ENCODE measurements around the gene PRRT1B. TPM values are rescaled to one million over a fixed set of nuclear protein-coding genes. Genes with fewer than 3 reads are reported as not detected.

The PRRT1B gene
- total and polyA plus RNA-seq, 2 experiments from 2014 or later, result not detected

GRCh38 chr9:131593936-131594665, 48.8 kb downstream of the PRRT1B start:
- DNase-seq, result no peak
- Histone ChIP-seq H4K20me1 (ENCODE audit: insufficient read depth) (no peaks in the 10 kb centered on the region), H3K36me3 (ENCODE audit: low read depth) (no peaks in the 10 kb centered on the region), H3K27me3 (replicated peaks; ENCODE audit: insufficient read depth) (no peaks in the 10 kb centered on the region), H3K27ac (no peak overlapping the region), H3K9me2 (ENCODE audit: insufficient read depth) (no peaks in the 10 kb centered on the region), H3K4me3 (no peak overlapping the region), H3K9me3 (ENCODE audit: low read depth) (no peaks in the 10 kb centered on the region), H2AFZ (no peak overlapping the region), H3K4me2 (ENCODE audit: unreplicated experiment) (no peak overlapping the region), H3K9ac (no peak overlapping the region), H3K79me2 (ENCODE audit: insufficient read depth) (no peaks in the 10 kb centered on the region), H3F3A (ENCODE audit: insufficient read depth) (no peaks in the 10 kb centered on the region), H3K4me1 (ENCODE audit: insufficient read depth) (no peaks in the 10 kb centered on the region)
- in situ Hi-C loops (cut with MboI), result no loop called here
- WGBS, 2 experiments (ENCODE audit: low coverage in 1 of 2, low lambda C conversion rate in 2 of 2, missing lambda C conversion rate in 2 of 2), result 83 to 84% methylated on average over 20 to 21 of the region's 21 CpGs
- no peak for TF ChIP-seq EZH2phosphoT487 (IDR thresholded peaks at IDR 0.05; ENCODE audit: insufficient read depth, low read depth)

- Histone ChIP-seq H3K4me2 (ENCODE audit: unreplicated experiment) (no peak overlapping the region), H2AFZ (no peak overlapping the region), H3K4me3 (no peak overlapping the region), H3K27ac (no peak overlapping the region), H3K36me3 (ENCODE audit: low read depth) (no peaks in the 10 kb centered on the region), H3K9ac (no peak overlapping the region), H3K79me2 (ENCODE audit: insufficient read depth) (no peaks in the 10 kb centered on the region), H3K9me2 (ENCODE audit: insufficient read depth) (no peaks in the 10 kb centered on the region), H4K20me1 (ENCODE audit: insufficient read depth) (no peaks in the 10 kb centered on the region), H3K27me3 (replicated peaks; ENCODE audit: insufficient read depth) (no peaks in the 10 kb centered on the region), H3F3A (ENCODE audit: insufficient read depth) (no peaks in the 10 kb centered on the region), H3K9me3 (ENCODE audit: low read depth) (no peaks in the 10 kb centered on the region), H3K4me1 (ENCODE audit: insufficient read depth) (no peaks in the 10 kb centered on the region)
- in situ Hi-C loops (cut with MboI), result no loop called here
- 82 to 85% methylated on average over 20 of the region's 20 CpGs for WGBS, 2 experiments (ENCODE audit: low coverage in 1 of 2, low lambda C conversion rate in 2 of 2, missing lambda C conversion rate in 2 of 2)
- DNase-seq, result no peak
- TF ChIP-seq EZH2 (IDR thresholded peaks at IDR 0.05; ENCODE audit: insufficient read depth, poor library complexity, severe bottlenecking) (no peak), EZH2phosphoT487 (IDR thresholded peaks at IDR 0.05; ENCODE audit: insufficient read depth, low read depth) (no peak)
These were observed 49.8 kb downstream of the PRRT1B start for GRCh38 chr9:131594906-131595665.

- in situ Hi-C loops (cut with MboI), result no loop called here
- WGBS, 2 experiments (ENCODE audit: low coverage in 1 of 2, low lambda C conversion rate in 2 of 2, missing lambda C conversion rate in 2 of 2), result 87 to 90% methylated on average over 20 of the region's 20 CpGs
These were observed 50.5 kb downstream of the PRRT1B start for GRCh38 chr9:131595696-131596429.

GRCh38 chr9:131596430-131596743, 51.1 kb downstream of the PRRT1B start:
- in situ Hi-C loops (cut with MboI), result no loop called here
- WGBS, 2 experiments (ENCODE audit: low coverage in 1 of 2, low lambda C conversion rate in 2 of 2, missing lambda C conversion rate in 2 of 2), result 89 to 95% methylated on average over 4 of the region's 4 CpGs
- H3K4me2 ChIP-seq (ENCODE audit: unreplicated experiment), result no peak overlapping the region

More at GRCh38 chr9:131595696-131596429, 50.5 kb downstream of the PRRT1B start:
- H3K4me1 ChIP-seq (ENCODE audit: insufficient read depth), result no peaks in the 10 kb centered on the region
- TF ChIP-seq EZH2 (IDR thresholded peaks at IDR 0.05; ENCODE audit: insufficient read depth, poor library complexity, severe bottlenecking), result no peak
- TF ChIP-seq EZH2phosphoT487 (IDR thresholded peaks at IDR 0.05; ENCODE audit: insufficient read depth, low read depth), result no peak
- H3K4me3 ChIP-seq, result no peak overlapping the region
- H3K9me3 ChIP-seq (ENCODE audit: low read depth), result no peaks in the 10 kb centered on the region
- H2AFZ ChIP-seq, result no peak overlapping the region
- H3F3A ChIP-seq (ENCODE audit: insufficient read depth), result no peaks in the 10 kb centered on the region
- DNase-seq, result no peak
- no peak overlapping the region for H3K9ac ChIP-seq
- H3K79me2 ChIP-seq (ENCODE audit: insufficient read depth), result no peaks in the 10 kb centered on the region
- no peak overlapping the region for H3K4me2 ChIP-seq (ENCODE audit: unreplicated experiment)
- H3K9me2 ChIP-seq (ENCODE audit: insufficient read depth), result no peaks in the 10 kb centered on the region
- H3K27ac ChIP-seq, result no peak overlapping the region
- no peaks in the 10 kb centered on the region for H4K20me1 ChIP-seq (ENCODE audit: insufficient read depth)
- no peaks in the 10 kb centered on the region for H3K36me3 ChIP-seq (ENCODE audit: low read depth)
- H3K27me3 ChIP-seq (replicated peaks; ENCODE audit: insufficient read depth), result no peaks in the 10 kb centered on the region

More at GRCh38 chr9:131596430-131596743, 51.1 kb downstream of the PRRT1B start:
- no peak overlapping the region for H3K27ac ChIP-seq
- no peaks in the 10 kb centered on the region for H3K27me3 ChIP-seq (replicated peaks; ENCODE audit: insufficient read depth)
- H4K20me1 ChIP-seq (ENCODE audit: insufficient read depth), result no peaks in the 10 kb centered on the region
- no peaks in the 10 kb centered on the region for H3K9me2 ChIP-seq (ENCODE audit: insufficient read depth)
- DNase-seq, result no peak
- no peaks in the 10 kb centered on the region for H3K79me2 ChIP-seq (ENCODE audit: insufficient read depth)
- no peaks in the 10 kb centered on the region for H3K36me3 ChIP-seq (ENCODE audit: low read depth)
- H3F3A ChIP-seq (ENCODE audit: insufficient read depth), result no peaks in the 10 kb centered on the region
- H3K9me3 ChIP-seq (ENCODE audit: low read depth), result no peaks in the 10 kb centered on the region
- no peak overlapping the region for H3K4me3 ChIP-seq
- no peak for TF ChIP-seq EZH2phosphoT487 (IDR thresholded peaks at IDR 0.05; ENCODE audit: insufficient read depth, low read depth)
- TF ChIP-seq EZH2 (IDR thresholded peaks at IDR 0.05; ENCODE audit: insufficient read depth, poor library complexity, severe bottlenecking), result no peak
- no peak overlapping the region for H2AFZ ChIP-seq
- H3K9ac ChIP-seq, result no peak overlapping the region
- no peaks in the 10 kb centered on the region for H3K4me1 ChIP-seq (ENCODE audit: insufficient read depth)
